Hepatocyte (in vitro differentiated cells): ENCODE data around the gene SLC39A8. TPM values are rescaled to one million over a fixed set of nuclear protein-coding genes. Genes with fewer than 3 reads are reported as not detected.

Experiments used
- DNase-seq: peaks from one replicate; pipeline ENCODE4 v3.0.0-alpha.2; 2016; ENCODE audit warnings: low spot score
- H2AFZ ChIP-seq: fragments of 200-600 bp; sonication (generic); 2 replicates; pipeline ENCODE4 v1.6.0; 2016; ENCODE audit warnings: antibody characterized with exemption, mild to moderate bottlenecking
- H3K27ac ChIP-seq: fragments of 200-600 bp; sonication (generic); 2 replicates; pipeline ENCODE4 v1.5.1; 2016; ENCODE audit warnings: mild to moderate bottlenecking
- H3K27me3 ChIP-seq: fragments of 200-600 bp; sonication (generic); 2 replicates; pipeline ENCODE4 v1.6.1; 2016
- H3K36me3 ChIP-seq: fragments of 200-600 bp; sonication (generic); replicated peaks from 2 replicates; pipeline ENCODE4 v1.5.1; 2016; ENCODE audit warnings: low read depth; ENCODE audit not compliant: insufficient read depth
- H3K4me1 ChIP-seq: fragments of 200-600 bp; sonication (generic); 2 replicates; pipeline ENCODE4 v1.5.1; 2016; ENCODE audit warnings: mild to moderate bottlenecking, moderate library complexity; ENCODE audit not compliant: insufficient read depth
- H3K4me2 ChIP-seq: fragments of 200-600 bp; sonication (generic); 2 replicates; pipeline ENCODE4 v1.6.0; 2016
- H3K4me3 ChIP-seq: fragments of 200-600 bp; sonication (generic); 2 replicates; pipeline ENCODE4 v1.5.1; 2016; ENCODE audit warnings: mild to moderate bottlenecking
- H3K79me2 ChIP-seq: fragments of 200-600 bp; sonication (generic); 2 replicates; pipeline ENCODE4 v1.6.0; 2017; ENCODE audit warnings: mild to moderate bottlenecking
- H3K9me2 ChIP-seq: fragments of 200-600 bp; sonication (generic); replicated peaks from 2 replicates; pipeline ENCODE4 v1.6.0; 2017; ENCODE audit warnings: mild to moderate bottlenecking; ENCODE audit not compliant: insufficient read depth
- H3K9me3 ChIP-seq: fragments of 200-600 bp; sonication (generic); 2 replicates; pipeline ENCODE4 v1.5.1; 2016; ENCODE audit warnings: low read depth, mild to moderate bottlenecking
- H4K20me1 ChIP-seq: fragments of 200-600 bp; sonication (generic); 2 replicates; pipeline ENCODE4 v1.6.0; 2016; ENCODE audit warnings: mild to moderate bottlenecking; ENCODE audit not compliant: insufficient read depth, poor library complexity, severe bottlenecking
- CTCF ChIP-seq: fragments of 200-600 bp; sonication (generic); IDR thresholded peaks from 2 replicates; pipeline ENCODE4 v1.5.1; 2016; ENCODE audit warnings: antibody characterized with exemption, mild to moderate bottlenecking; ENCODE audit not compliant: poor library complexity
- EZH2 ChIP-seq: fragments of 200-600 bp; sonication (generic); IDR thresholded peaks from 2 replicates; pipeline ENCODE4 v1.6.1; 2016; ENCODE audit warnings: antibody characterized with exemption, mild to moderate bottlenecking, borderline replicate concordance
- EZH2phosphoT487 ChIP-seq: fragments of 200-600 bp; sonication (generic); IDR thresholded peaks from one replicate; pipeline ENCODE4 v1.6.1; 2018; ENCODE audit warnings: antibody characterized with exemption, mild to moderate bottlenecking, low read depth, moderate library complexity; ENCODE audit not compliant: unreplicated experiment, severe bottlenecking
- WGBS: methylation state at CpG from one replicate; pipeline ENCODE4 v1.1.6; 2016; ENCODE audit warnings: low lambda C conversion rate; ENCODE audit errors: missing lambda C conversion rate; 5-methylcytosine and 5-hydroxymethylcytosine counted together
- polyA plus RNA-seq: library from polyadenylated mRNA; unstranded; fragments of >200 nt; fragmentation: Nextera tagmentation; extraction: Ambion mirVana; gene quantifications from 2 replicates; pipeline ENCODE4 v1.2.1, GENCODE V29; 2016
- total RNA-seq: library from RNA; depleted of rRNA; stranded (reverse); fragments of >200 nt; gene quantifications from 2 replicates; pipeline ENCODE4 v1.2.3, GENCODE V29; 2014

The SLC39A8 gene
- total and polyA plus RNA-seq, 2 experiments from 2014 or later = 15.9 to 22.3 TPM

- WGBS = 88% methylated on average over 2 of the region's 2 CpGs
- Histone ChIP-seq H3K9me3 (no peaks in the 10 kb centered on the region), H3K4me1 (no peaks in the 10 kb centered on the region), H3K27me3 (no peaks in the 10 kb centered on the region), H3K79me2 (no peaks in the 10 kb centered on the region), H3K36me3 (no peaks in the 10 kb centered on the region), H3K4me2 (no peak overlapping the region), H2AFZ (no peak overlapping the region), H3K9me2 (no peaks in the 10 kb centered on the region), H3K4me3 (no peak overlapping the region), H4K20me1 (no peaks in the 10 kb centered on the region), H3K27ac (no peak overlapping the region)
- TF ChIP-seq EZH2phosphoT487 (no peak), CTCF (no peak), EZH2 (no peak)
- DNase-seq = no peak
Observed at GRCh38 chr4:102312417-102312816, 32.9 kb downstream of the SLC39A8 start.

- H3K27me3 ChIP-seq = no peaks in the 10 kb centered on the region
- H3K9me2 ChIP-seq = no peaks in the 10 kb centered on the region
- no peaks in the 10 kb centered on the region for H3K4me1 ChIP-seq
- H3K4me2 ChIP-seq = no peak overlapping the region
- no peak overlapping the region for H3K4me3 ChIP-seq
- no peak for DNase-seq
- no peaks in the 10 kb centered on the region for H3K79me2 ChIP-seq
- H3K9me3 ChIP-seq = no peaks in the 10 kb centered on the region
- WGBS = 94% methylated on average over 2 of the region's 2 CpGs
- TF ChIP-seq EZH2phosphoT487 (no peak), EZH2 (no peak), CTCF (no peak)
- no peak overlapping the region for H2AFZ ChIP-seq
- no peaks in the 10 kb centered on the region for H4K20me1 ChIP-seq
- no peaks in the 10 kb centered on the region for H3K36me3 ChIP-seq
- H3K27ac ChIP-seq = no peak overlapping the region
Observed at GRCh38 chr4:102311912-102312311, 33.4 kb downstream of the SLC39A8 start.

- no peaks in the 10 kb centered on the region for H4K20me1 ChIP-seq
- TF ChIP-seq CTCF (no peak), EZH2 (no peak), EZH2phosphoT487 (no peak)
- H3K9me2 ChIP-seq = no peaks in the 10 kb centered on the region
- H2AFZ ChIP-seq = no peak overlapping the region
- no peak for DNase-seq
- no peaks in the 10 kb centered on the region for H3K4me1 ChIP-seq
- H3K4me2 ChIP-seq = no peak overlapping the region
- H3K9me3 ChIP-seq = no peaks in the 10 kb centered on the region
- WGBS = 89% methylated on average over 1 of the region's 1 CpG
- H3K27ac ChIP-seq = no peak overlapping the region
- H3K36me3 ChIP-seq = no peaks in the 10 kb centered on the region
- H3K27me3 ChIP-seq = no peaks in the 10 kb centered on the region
- H3K79me2 ChIP-seq = no peaks in the 10 kb centered on the region
- H3K4me3 ChIP-seq = no peak overlapping the region
Observed at GRCh38 chr4:102311407-102311806, 33.9 kb downstream of the SLC39A8 start.
